Measurements from ENCODE around the gene BRSK2.

The BRSK2 gene

DNA sequence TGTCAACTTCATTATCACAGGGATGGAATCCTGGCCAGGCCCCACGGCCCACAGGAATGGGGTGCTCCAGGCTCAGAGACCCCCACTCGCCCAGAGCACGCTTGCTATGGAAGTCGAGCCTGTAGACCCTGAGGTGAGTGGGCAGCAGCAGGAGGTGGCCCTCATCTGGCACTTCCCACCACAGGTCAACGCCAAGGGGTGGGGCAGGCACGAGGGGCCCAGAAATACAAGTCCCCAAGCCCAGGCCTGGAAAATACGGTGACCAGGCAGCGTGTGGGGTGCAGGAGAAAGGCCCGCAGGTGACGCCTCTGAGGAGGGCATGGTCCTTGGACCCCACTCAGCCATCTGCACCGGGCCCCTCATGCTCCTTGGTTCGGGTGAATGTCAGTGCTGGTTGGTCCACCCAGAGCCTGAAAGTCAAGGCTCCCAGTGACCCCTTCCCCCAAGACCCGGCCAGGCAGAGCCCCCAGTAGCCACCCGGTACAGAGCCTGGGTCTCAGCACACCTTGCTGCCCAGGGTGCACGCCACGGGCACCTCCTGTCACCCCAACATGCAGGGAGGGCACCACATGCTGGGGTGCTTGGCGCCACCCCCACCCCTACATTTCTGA, 94.4 kb downstream of the BRSK2 start:
- no peak for DNase-seq

DNA sequence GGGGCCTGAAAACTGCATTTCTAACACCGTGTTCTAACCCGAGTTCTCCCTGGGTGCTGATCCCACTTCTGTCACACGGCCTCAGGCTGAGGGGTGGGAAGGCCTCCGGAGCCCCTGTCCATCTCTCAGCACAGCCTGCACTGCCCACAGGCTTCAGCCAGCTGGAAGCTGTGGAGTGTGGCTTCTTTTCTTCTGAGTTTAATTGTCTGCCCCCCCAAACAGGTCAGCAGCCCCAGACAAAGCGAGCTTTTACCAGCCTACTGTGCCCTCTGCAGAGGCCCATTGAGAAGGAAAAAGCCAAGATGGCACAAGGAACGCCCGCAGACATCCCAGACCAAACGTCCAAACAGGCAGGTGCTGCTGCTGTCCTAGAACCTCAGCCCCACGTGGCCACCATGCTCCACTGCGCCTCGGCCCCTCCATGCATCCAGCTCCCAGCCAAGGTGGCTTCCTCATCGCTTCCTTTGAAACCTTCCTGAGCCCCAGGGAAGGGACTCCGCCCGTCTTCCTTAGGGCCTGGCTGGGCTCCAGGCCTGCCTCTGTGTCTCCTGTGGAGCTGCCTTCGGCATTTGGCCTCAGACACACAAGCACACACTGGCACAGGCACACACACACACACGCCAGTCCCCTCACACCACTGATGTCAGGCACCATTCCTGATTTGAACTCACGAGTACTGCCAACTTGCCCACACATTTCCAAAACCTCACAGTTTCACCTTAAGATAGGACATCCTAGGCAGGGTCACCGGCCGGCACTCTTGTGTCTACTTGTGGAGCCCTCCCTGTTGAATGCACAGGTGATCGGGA, 95.2 kb downstream of the BRSK2 start:
- DNase-seq, result no peak

DNA sequence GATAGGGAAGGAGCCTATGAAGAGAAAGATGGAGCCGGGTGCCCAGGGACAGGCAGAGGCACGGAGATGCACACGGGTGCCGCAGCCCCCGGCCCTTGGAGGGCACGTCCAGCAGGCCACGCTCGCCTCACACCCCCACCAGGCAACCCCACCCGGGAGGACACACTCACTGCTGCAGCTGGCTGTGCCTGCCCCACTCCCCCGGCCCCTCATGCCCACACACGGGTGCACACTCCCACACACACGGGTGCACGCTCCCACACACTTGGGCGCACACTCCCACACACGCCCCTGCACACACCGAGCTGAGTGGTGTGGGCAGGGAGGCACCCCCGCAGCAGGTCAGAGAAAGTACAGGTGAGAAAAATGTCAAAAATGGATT, 95.8 kb downstream of the BRSK2 start:
- no peak for DNase-seq

DNA sequence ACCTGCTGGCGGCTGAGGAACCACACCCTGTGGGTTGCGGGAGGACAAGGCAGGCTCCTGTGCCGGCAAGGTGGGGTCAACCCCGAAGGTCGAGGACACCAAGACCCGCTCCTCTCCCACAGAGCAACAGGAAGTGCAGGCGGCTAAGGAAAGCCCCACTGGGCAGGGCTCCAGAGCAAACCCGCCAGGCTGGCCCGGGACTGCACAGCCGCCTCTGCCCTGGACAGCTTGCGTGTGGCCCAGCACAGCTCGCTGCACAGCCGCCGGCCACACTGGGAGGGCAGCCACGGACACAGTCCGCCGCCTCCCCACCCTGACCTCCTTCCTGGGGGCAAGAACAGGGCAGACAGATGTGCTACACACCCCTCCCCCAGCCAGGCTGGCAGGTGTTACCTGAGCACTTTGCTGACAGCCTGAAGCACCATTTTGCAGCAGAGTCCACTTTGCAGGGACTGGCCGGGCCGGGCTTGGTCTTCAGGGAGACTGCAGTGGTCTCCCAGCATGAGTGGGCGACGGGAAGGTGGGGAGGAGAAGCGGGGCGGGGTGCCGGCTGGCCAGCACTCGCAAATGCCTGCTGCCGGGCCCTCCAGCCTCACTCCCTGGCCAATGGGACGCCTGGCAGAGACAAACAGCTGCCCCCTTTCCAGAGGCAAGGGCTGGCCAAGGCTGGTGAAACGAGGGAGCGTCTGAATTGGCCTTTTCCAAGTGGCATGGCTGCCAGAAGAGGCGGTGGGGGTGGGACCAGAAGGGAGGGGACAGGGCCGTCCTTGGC, 96.5 kb downstream of the BRSK2 start, which contains the start of gene MOB2:
MOB2 (minus strand) TSS at position 726 of the 772 bp plus-strand sequence; CDS start at position 503, 223 bp downstream.
- no peak for DNase-seq

DNA sequence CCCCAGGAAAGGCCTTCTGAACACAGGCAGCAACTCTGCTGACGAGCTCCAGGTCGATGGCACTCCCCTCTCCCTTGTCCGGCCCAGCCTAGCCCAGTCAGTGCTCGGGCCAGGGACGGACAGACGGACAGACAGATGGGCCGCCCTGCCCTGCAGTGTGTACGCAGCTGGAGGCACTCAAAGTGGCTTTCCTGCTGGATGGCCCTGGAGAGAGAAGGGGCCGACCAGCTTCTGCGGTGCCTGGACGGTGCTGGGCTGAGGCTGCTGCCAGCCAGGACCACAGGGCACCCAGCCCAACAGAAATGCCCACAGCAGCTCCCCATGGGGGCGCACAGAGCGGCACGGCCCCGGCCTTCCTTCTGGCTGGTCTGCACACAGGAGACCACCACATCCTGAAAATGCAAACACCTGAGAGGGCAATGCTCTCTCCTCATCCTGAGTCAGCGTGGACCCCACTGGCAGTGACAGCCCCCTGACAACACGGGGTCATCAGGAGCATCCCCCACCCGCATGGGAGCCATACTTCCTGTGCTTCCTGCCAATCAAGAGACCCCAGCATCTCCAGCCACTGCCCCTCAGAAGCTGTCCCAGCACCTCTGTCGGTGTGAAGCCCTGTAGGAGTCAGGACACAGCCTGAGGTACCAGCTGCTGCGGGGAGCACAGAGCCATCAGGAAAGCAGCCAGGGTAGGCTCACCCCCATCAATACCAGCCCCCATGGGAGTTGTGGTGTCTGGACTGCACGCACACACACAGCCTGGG, 97.5 kb downstream of the BRSK2 start:
- DNase-seq, result no peak

DNA sequence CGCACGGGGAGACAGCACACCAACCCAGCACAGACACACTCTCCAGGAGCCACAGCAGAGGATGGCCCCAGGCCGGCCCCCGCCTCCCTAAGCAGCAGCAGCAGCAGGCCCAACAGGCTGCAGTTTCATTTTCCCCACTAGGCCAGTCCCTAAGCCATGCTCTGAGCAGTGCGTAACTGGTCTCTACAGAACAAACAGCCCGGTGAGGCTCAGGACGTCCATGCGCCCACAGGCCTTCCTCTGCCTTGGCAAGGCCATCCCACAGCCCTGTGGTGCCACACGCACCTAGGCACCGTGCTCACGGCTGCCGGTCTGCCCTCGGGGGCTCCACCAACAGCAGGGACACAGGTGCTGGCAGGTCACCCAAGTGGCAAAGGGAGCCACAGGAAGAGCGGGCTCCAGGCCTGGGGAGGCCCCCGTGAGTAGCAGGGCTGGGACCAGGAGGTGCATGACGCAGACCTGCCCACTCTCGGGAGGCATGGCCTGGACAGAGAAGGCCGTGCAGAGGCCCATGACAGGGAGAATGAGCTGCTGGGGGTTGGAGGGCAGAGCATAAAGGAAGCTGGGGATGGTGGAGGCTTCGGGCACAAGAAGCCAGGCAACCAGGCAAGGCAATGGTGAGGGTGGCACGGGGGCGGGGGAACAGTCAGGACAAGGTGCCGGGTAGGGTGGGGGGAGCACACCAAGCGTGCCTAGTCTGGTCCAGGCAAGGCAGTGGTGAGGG, 98.3 kb downstream of the BRSK2 start:
- DNase-seq, result no peak

DNA sequence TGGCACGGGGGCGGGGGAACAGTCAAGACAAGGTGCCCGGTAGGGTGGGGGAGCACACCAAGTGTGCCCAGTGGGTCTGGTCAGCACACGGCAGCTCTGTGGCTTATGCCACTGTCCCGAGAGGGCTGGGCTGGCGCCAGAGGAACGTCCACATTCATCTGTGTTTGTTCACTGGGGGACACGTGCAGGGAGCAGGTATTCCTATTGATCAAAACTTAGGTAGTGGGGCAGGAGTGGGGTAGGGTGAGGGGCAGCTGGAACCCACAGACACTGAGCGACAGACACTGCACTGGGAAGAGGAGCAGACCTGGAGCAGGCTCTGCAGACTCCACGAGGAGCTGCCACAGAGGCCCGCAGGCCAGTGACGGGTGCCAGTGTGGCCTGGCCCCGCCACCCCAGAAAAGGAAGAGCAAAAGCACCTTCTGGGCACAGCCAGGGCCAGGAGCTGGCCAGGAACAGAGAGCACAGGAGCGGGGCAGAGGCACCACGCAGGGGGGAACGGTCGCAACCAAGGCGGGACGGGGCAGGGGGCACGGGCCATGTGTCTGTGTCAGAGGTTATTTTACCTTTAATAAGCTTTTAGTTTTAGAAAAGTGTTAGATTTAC, 98.9 kb downstream of the BRSK2 start:
- DNase-seq, result no peak

DNA sequence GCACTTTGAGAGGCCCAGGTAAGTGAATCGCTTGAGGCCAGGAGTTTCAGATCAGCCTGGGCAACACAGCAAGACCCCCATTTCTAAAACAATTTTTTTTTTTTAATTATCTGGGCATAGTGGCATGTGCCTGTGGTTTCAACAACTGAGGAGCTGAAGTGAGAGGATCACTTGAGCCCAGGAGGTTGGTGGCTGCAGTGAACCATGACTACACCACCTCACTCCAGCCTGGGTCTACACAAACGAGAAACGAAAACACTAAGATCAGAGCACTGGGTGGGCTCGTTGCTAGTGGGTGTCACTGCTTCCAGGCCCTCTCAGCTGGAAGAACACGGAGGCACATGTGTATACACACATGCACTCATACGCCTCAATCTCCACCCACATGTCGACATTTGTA, 100.9 kb downstream of the BRSK2 start:
- DNase-seq, result no peak

DNA sequence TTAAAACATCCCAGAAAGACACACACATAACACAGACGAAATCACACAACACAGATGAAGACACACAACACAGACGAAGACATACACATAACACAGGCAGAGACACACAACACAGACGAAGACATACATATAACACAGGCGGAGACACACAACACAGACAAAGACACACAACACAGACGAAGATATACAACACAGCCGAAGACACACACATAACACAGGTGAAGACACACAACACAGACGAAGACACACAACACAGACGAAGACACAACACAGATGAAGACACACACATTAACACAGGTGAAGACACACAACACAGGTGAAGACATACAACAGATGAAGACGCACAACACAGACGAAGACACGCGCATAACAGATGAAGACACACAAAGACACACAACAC, 101.6 kb downstream of the BRSK2 start:
- DNase-seq, result no peak

DNA sequence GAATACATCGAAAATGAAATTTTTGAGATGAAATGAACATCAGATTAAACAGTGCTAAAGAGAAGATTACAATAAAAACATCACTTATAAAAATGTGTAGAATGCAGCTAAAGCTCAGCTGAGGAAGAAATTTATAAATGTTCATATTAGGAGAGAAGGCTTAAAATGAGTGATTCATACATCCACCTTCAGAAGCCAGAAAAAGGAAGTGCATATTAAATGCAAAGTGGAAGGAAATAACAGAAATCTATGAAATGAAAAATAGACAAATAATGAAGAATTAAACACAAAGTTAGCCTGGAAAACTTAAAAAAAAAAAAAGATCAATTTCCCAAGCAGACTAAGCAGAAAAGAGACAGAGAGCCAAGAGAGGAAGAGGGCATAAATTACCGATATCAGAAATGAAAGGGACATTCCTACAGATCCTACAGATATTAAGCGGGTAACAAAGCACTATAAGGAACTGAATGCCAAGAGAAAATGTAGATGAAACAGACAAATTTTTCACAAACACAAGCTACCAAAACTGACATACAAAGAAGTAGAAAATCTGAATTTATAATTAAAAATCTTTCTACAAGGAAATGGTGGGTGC, 104.0 kb downstream of the BRSK2 start:
- no peak for DNase-seq

DNA sequence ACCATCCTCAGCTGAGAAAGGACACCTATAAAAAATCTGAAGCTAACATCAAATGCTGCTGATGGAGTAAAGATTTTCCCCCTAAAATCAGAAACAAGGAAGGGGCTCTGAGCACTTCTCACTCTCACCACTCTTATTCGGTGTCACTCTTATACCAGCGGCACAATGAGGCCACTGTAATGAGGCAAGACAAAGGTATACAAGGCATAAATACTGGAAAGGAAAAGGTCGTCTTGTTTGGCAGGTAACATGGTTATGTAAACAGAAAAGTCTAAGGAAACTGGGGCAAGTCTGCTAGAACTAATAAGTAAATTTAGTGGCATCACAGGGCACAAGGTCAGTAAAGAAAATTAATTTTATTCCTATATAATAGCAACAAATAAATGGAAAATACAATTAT, 104.9 kb downstream of the BRSK2 start:
- DNase-seq, result no peak

DNA sequence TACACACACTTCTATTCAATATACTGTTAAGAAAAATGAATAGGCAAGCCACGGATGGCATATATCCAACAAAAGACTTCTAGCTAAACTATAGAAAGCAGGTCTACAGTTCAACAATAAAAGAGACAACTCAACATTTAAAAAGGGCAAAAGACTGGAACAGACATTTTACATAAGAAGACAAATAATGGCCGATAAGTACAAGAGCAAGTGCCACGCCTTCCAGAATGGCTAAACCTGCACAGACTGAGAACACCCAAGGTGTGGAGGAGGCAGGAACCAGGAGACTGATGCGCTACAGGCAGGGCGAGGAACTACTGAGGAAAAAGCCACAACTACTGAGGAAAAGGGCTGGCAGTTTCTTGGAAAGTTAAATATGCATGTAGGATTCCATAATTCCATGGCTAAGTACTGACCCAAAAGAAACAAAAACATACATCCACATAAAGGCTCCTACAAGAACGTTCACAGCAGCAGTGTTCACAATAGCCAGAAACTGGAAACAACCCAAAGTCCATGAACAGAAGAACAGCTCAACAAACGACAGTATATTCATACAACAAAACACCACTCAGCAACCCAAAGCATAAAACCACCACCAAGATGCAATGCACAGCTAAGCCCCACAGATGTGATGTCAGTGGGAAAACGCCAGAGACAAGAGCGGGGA, 106.5 kb downstream of the BRSK2 start:
- DNase-seq, result no peak

DNA sequence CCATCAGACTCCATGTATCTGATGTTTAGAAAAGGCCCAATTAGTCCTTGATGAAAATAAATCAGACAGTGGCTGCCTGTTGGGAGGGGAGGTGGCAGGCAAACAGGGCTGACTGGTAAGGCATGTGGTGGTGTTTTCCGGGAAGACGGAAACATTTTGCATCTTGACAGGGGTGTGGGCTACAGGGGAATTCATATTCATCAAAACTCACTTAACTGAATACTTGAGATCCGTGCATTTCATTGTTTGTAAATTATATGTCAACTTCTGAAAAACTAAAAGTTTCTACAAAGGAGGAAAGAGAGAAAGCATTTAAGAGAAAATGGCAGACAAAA, 107.0 kb downstream of the BRSK2 start:
- no peak for DNase-seq

DNA sequence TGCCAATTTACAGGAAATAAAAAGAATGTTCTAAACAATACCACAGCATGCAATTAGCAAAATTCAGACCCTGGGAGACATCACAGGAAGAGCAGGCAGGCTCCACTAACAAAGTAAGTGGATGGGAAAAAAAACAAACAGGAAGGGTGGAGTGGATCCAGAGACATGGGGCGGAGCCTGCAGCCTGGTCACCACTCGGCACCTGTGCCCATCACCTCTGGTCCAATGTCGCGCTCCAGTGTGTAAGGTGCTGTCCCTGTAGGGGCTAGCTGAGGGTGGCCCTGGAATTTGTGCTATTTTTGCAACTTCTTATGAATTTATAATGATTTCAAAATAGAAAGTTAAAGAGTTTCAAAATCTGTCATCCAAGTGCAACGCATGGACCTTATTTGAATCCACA, 107.9 kb downstream of the BRSK2 start:
- no peak for DNase-seq

DNA sequence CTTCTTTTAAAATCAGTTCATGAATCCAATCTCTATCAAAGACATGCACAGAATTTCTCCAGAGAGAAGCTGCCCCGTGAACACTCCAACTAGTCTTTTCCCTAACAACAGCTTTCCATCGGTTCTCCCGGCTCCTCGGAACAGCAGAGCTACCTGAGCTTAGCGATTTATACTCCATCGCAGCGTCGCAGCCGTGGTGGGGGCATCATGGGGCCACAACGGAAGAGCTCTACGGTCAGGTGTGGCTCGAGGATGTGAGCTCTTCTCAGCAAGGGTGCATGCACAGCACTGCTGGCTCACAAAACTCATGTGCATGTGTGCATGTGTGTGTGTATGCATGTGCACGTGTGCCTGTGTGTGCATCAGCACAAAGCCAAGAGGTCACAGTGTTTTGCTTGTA, 108.5 kb downstream of the BRSK2 start:
- DNase-seq, result no peak

DNA sequence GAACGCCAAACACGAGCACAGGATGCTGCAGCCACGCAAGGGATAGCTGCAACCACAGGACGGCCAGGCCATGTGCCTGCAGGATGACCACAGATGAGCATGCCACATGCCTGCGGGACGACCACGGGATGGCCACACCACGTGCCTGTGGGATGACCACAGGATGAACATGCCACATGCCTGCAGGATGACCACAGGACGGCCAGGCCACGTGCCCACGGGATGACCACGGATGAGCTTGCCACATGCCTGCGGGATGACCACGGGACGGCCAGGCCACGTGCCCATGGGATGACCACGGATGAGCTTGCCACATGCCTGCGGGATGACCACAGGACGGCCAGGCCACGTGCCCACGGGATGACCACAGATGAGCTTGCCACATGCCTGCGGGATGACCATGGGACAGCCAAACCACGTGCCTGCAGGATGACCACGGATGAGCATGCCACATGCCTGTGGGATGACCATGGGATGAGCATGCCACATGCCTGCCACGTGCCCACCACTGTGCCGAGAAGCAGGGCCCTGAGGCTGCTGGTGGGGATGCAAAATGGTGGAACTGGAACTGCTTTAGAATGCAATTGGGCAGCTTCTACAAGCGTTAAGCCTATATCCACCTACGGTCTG, 109.6 kb downstream of the BRSK2 start:
- DNase-seq, result no peak

DNA sequence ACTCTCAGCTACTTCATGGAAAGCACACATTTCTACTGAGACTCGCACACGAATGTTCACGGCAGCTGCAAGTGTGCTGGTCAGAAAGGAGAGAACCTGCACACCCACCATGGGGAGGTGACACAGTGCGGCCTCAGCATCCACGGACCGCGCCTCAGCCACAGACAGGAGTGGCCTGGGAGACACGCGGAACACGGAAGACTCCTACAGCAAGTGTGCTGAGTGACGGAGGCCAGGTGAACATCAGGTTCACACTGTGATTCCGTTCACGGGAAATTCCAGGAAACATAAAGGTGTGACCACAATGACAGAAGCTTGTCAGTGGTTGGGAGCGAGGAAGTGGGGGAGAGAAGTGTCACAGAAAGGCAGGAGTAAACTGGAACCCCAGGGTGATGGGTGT, 110.2 kb downstream of the BRSK2 start:
- no peak for DNase-seq

DNA sequence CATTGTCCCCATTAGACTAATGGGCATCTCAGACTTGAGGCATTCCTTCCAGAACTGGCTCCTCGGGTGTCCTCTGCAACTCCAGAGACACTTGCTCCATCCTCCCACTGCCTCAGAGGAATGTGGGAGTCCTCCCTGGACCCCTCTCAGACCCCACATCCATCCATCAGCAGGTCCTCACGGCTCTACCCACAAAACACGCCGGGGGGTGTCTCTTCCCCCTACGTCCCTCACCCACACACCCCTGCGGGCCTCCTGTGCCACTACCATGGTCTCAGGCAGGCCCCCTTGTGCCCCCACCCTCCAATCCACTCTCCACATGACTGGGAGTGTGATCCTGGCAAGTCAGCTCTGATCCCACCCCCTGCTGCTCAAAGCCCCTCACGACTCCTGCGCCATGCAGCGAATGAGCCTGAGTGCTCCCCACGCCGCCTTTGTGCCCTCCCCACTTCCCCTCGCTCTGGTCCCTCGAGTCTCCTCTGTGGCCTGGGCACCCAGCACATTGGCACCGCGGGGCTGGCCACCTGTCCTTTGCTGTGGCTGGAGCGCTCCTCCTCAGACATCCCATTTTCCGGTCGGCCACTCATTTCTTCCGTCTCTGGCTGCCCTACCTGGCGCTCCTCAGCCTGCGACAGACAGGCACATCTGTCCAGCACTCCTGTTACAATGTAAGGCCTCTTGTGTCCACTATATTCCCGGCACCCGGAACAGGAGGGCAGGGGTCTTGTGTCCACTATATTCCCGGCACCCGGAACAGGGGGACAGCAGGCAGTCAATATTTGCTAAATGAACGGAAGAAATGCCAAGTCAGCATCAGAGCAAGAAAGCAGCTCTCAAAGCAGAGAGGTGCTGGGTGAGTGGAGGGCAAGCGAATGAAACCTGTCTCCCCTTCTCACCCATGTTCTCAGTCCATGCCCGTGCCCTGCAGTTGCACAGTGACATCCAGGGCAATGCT, 111.0 kb downstream of the BRSK2 start:
- no peak for DNase-seq

DNA sequence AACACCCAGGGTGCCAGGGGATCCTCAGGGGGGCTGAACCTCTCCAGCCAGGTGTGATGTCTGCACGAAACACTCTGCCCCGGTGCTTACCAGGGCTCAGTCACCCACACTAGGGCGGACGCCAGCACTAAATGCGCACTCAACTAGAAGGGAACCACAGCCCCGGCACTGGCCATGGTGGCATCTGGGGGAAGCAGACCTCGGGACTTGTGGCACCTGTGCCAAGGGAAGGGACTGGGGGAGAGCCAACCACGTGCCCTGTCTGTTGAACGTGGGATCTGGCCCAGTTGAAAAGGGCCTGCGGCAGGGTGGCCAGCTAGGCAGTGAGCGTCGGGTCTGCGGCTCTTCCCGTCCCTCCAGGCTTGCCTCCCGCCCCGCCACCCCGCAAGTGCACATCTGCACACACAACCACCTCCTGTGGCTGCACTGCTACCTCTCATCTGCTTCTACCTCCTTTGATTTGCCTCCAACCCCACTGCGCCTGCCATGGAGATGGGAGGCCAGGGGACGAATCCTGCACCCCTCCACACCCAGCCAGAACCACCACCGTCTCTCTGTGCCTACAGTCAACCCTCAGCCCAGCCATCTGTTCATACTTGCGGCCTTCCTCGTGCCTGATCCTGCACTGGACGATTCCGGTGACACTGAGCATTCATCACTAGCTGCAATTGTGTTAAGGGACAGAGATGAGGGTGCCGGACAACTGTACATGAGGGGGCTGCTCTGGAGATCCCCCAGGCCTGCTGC, 111.9 kb downstream of the BRSK2 start:
- no peak for DNase-seq
